T-cell (primary cell): ENCODE results near the gene ZNF502. TPM values are rescaled to one million over a fixed set of nuclear protein-coding genes. Genes with fewer than 3 reads are reported as not detected.
A peak's percentile ranks its signal among the peaks of the same experiment; 100 is the strongest.
"Not testable (repeated sequence)": the region's sequence is repeated elsewhere in the genome, so short reads cannot be mapped to it uniquely, and the experiment has no call there.

Experiments
- ATAC-seq, 4 experiments: fragments of 200-7000 bp in 3 of 4; fragments of 150-1000 bp in 1 of 4; cut with Tn5 transposase; replicated peaks in 1 of 4; 1 replicate in 3 of 4; 2 replicates in 1 of 4; pipeline ENCODE4 v1.10.0; 2021; ENCODE audit warnings: moderate library complexity in 3 of 4, mild to moderate bottlenecking in 2 of 4, moderate number of reproducible peaks in 1 of 4
- CTCF ChIA-PET, 2 donors: fragments of 300-600 bp; sonication (Branson Sonifier 250); formaldehyde crosslinking; loops; one replicate each; lab custom pipeline; 2022; ENCODE audit warnings: antibody characterized with exemption in 2 of 2; lab: Charles Lee
- POLR2A ChIA-PET, 2 donors: fragments of 300-600 bp; sonication (Branson Sonifier 250); formaldehyde crosslinking; loops; one replicate each; lab custom pipeline; 2022; ENCODE audit warnings: antibody characterized with exemption in 2 of 2; lab: Charles Lee
- DNase-seq, 35 experiments: peaks; one replicate each; pipeline versions ENCODE4 v3.0.0 to v3.0.0-alpha.2; 2013 to 2023
- H3K27ac ChIP-seq: one replicate; pipeline ENCODE4 v1.5.1; 2013; ENCODE audit warnings: low read length
- H3K27me3 ChIP-seq, 2 experiments: replicated peaks in 1 of 2; 1 replicate in 1 of 2; 2 replicates in 1 of 2; pipeline versions ENCODE4 v1.6.1 to v1.7.0; 2013; ENCODE audit warnings: low read length in 1 of 2, mixed read lengths in 1 of 2; ENCODE audit not compliant: control insufficient read depth in 2 of 2, insufficient read depth in 2 of 2; ENCODE audit errors: extremely low read depth in 1 of 2
- H3K36me3 ChIP-seq, 2 donors: 1 replicate in 1 of 2; 2 replicates in 1 of 2; pipeline versions ENCODE4 v1.6.1 to v1.7.0; 2013; ENCODE audit warnings: low read length in 1 of 2; ENCODE audit not compliant: control insufficient read depth in 2 of 2, insufficient read depth in 1 of 2; ENCODE audit errors: extremely low read depth in 1 of 2
- H3K4me1 ChIP-seq, 2 experiments: 1 replicate in 1 of 2; 2 replicates in 1 of 2; pipeline versions ENCODE4 v1.6.1 to v1.7.0; 2013; ENCODE audit warnings: low read length in 2 of 2, mixed read lengths in 1 of 2; ENCODE audit not compliant: insufficient read depth in 2 of 2, control insufficient read depth in 1 of 2; ENCODE audit errors: extremely low read depth in 1 of 2
- H3K4me3 ChIP-seq, 2 donors: 1 replicate in 1 of 2; 2 replicates in 1 of 2; pipeline versions ENCODE4 v1.5.1 to v1.7.0; 2013; ENCODE audit warnings: mild to moderate bottlenecking in 2 of 2, low read length in 1 of 2, moderate library complexity in 1 of 2; ENCODE audit not compliant: control insufficient read depth in 1 of 2; ENCODE audit errors: extremely low read depth in 1 of 2
- H3K9me3 ChIP-seq: 2 replicates; pipeline ENCODE4 v1.7.0; 2013
- H3K27ac Mint-ChIP-seq, 2 donors: one replicate each; pipeline ENCODE4 v1.8.0; 2020 to 2021; ENCODE audit warnings: mild to moderate bottlenecking in 2 of 2, mixed read lengths in 2 of 2
- H3K27me3 Mint-ChIP-seq, 2 donors: one replicate each; pipeline ENCODE4 v1.8.0; 2021 to 2022; ENCODE audit warnings: mixed read lengths in 2 of 2
- H3K36me3 Mint-ChIP-seq: one replicate; pipeline ENCODE4 v1.8.0; 2021; ENCODE audit warnings: mixed read lengths
- H3K4me1 Mint-ChIP-seq, 3 donors: one replicate each; pipeline ENCODE4 v1.8.0; 2020 to 2022; ENCODE audit warnings: mixed read lengths in 3 of 3, mild to moderate bottlenecking in 1 of 3
- H3K4me3 Mint-ChIP-seq, 3 donors: one replicate each; pipeline ENCODE4 v1.8.0; 2020 to 2022; ENCODE audit warnings: mild to moderate bottlenecking in 3 of 3, mixed read lengths in 3 of 3, moderate library complexity in 3 of 3
- H3K9me3 Mint-ChIP-seq, 3 donors: one replicate each; pipeline ENCODE4 v1.8.0; 2020 to 2022; ENCODE audit warnings: mixed read lengths in 3 of 3
- WGBS: methylation state at CpG from one replicate; pipeline ENCODE4 v1.1.5; 2013; ENCODE audit warnings: missing lambda C conversion rate; ENCODE audit not compliant: insufficient coverage; 5-methylcytosine and 5-hydroxymethylcytosine counted together
- total RNA-seq, 35 experiments: library from RNA in 6 of 35; stranded (reverse) in 6 of 35; fragments of 120-200 nt in 1 of 35; gene quantifications; one replicate each; pipeline versions ENCODE4 v1.2.1 to v1.2.4 and lab custom pipeline; 2013 to 2026

Gene ZNF502
- total RNA-seq (1 to 10 TPM; 1.9 to 4.6 (median 2.7) TPM), total RNA-seq (lab: John Stamatoyannopoulos, UW) (2.3 to 18.8 (median 6.2) reads per million in 29 experiments)
- 3.8 TPM for total RNA-seq (2013)

- CTCF ChIA-PET, result no interaction called here
- H3K27me3 Mint-ChIP-seq, result peaks cover 16 to 27% of the 10 kb centered on the region in 2 donors
- peaks cover 26 to 56% (median 27%) of the 10 kb centered on the region in 3 donors for H3K9me3 Mint-ChIP-seq
- H3K27ac Mint-ChIP-seq, result peak within 1 kb of the TSS; percentile 29 to 79
- ATAC-seq, result peak; percentile 65 to 92 (median 87)
- H3K4me3 Mint-ChIP-seq, result peak within 1 kb of the TSS; percentile 83 to 98 (median 89)
- Histone ChIP-seq H3K4me3 (peak within 1 kb of the TSS; percentile 61 to 95), H3K36me3 (no peaks in the 10 kb centered on the region), H3K4me1 (peaks cover 0 to 11% of the 10 kb centered on the region in 2 experiments), H3K27me3 (peaks cover 0 to 13% of the 10 kb centered on the region in 2 experiments), H3K27ac (peak within 1 kb of the TSS; percentile 11), H3K9me3 (peaks cover 7% of the 10 kb centered on the region)
- H3K36me3 Mint-ChIP-seq, result peaks cover 33% of the 10 kb centered on the region
- DNase-seq, result peak; percentile 7 to 73 (median 39)
- POLR2A ChIA-PET, result interaction anchor here in 1 of 2 donors (0.5 kb wide), 1 partner anchor 87 kb away, joined by 3 read pairs; no protein-coding TSS in a partner anchor
- WGBS, result 8% methylated on average over 36 of the region's 36 CpGs
- H3K4me1 Mint-ChIP-seq, result peaks cover 10 to 16% (median 12%) of the 10 kb centered on the region in 3 donors
Observed at GRCh38 chr3:44712455-44713075, at the start of gene ZNF502. TSS of gene ZNF502 (plus strand) at chr3:44712660. CDS start at chr3:44720262, 7,602 bp downstream.

GRCh38 chr3:44665173-44665572 is 47.3 kb upstream of the ZNF502 start:
- POLR2A ChIA-PET, result no interaction called here
- Mint-ChIP-seq H3K27ac (no peak overlapping the region), H3K9me3 (peaks cover 14 to 37% (median 32%) of the 10 kb centered on the region in 3 donors), H3K36me3 (peaks cover 18% of the 10 kb centered on the region), H3K27me3 (peaks cover 0 to 8% of the 10 kb centered on the region in 2 donors), H3K4me1 (no peaks in the 10 kb centered on the region), H3K4me3 (no peak overlapping the region)
- DNase-seq (no peak), ATAC-seq (no peak)
- Histone ChIP-seq H3K36me3 (peaks cover 0 to 3% of the 10 kb centered on the region in 2 donors), H3K27me3 (no peaks in the 10 kb centered on the region), H3K9me3 (no peaks in the 10 kb centered on the region), H3K4me3 (no peak overlapping the region), H3K4me1 (no peaks in the 10 kb centered on the region), H3K27ac (no peak overlapping the region)
- CTCF ChIA-PET, result no interaction called here
- 100% methylated on average over 1 of the region's 3 CpGs for WGBS

- Histone ChIP-seq H3K4me3 (no peak overlapping the region), H3K27me3 (peaks cover 0 to 3% of the 10 kb centered on the region in 2 experiments), H3K36me3 (no peaks in the 10 kb centered on the region), H3K27ac (no peak overlapping the region), H3K9me3 (no peaks in the 10 kb centered on the region), H3K4me1 (no peaks in the 10 kb centered on the region)
- DNase-seq (no peak), ATAC-seq (no peak)
- no peak overlapping the region for H3K4me3 Mint-ChIP-seq
- H3K36me3 Mint-ChIP-seq, result peaks cover 11% of the 10 kb centered on the region
- CTCF ChIA-PET, result no interaction called here
- no peak overlapping the region for H3K27ac Mint-ChIP-seq
- POLR2A ChIA-PET, result no interaction called here
- peaks cover 0 to 8% of the 10 kb centered on the region in 2 donors for H3K27me3 Mint-ChIP-seq
- WGBS, result 67% methylated on average over 1 of the region's 4 CpGs
- no peaks in the 10 kb centered on the region for H3K4me1 Mint-ChIP-seq
- peaks cover 14 to 30% (median 27%) of the 10 kb centered on the region in 3 donors for H3K9me3 Mint-ChIP-seq
Observed at GRCh38 chr3:44666346-44666745, 46.1 kb upstream of the ZNF502 start.

- Mint-ChIP-seq H3K4me1 (no peaks in the 10 kb centered on the region), H3K27ac (no peak overlapping the region), H3K4me3 (no peak overlapping the region), H3K36me3 (peaks cover 4% of the 10 kb centered on the region), H3K9me3 (peaks cover 21 to 32% (median 22%) of the 10 kb centered on the region in 3 donors), H3K27me3 (peaks cover 0 to 8% of the 10 kb centered on the region in 2 donors)
- H3K36me3 ChIP-seq, result no peaks in the 10 kb centered on the region
- no peaks in the 10 kb centered on the region for H3K4me1 ChIP-seq
- no peak overlapping the region for H3K4me3 ChIP-seq
- ATAC-seq, result no peak
- WGBS, result 96% methylated on average over 4 of the region's 6 CpGs
- no peak overlapping the region for H3K27ac ChIP-seq
- ChIA-PET POLR2A (no interaction called here), CTCF (no interaction called here)
- peaks cover 0 to 10% of the 10 kb centered on the region in 2 experiments for H3K27me3 ChIP-seq
- DNase-seq, result no peak
- no peaks in the 10 kb centered on the region for H3K9me3 ChIP-seq
Observed at GRCh38 chr3:44669760-44670159, 42.7 kb upstream of the ZNF502 start.

- H3K27me3 ChIP-seq, result peaks cover 0 to 10% of the 10 kb centered on the region in 2 experiments
- H3K4me3 ChIP-seq, H3K27me3 Mint-ChIP-seq, H3K36me3 Mint-ChIP-seq, CTCF ChIA-PET, H3K4me1 Mint-ChIP-seq, H3K27ac ChIP-seq, DNase-seq, POLR2A ChIA-PET, H3K4me3 Mint-ChIP-seq, H3K36me3 ChIP-seq, H3K27ac Mint-ChIP-seq, H3K4me1 ChIP-seq, ATAC-seq, H3K9me3 ChIP-seq: not testable (repeated sequence)
- 90% methylated on average over 2 of the region's 8 CpGs for WGBS
- H3K9me3 Mint-ChIP-seq, result peaks cover 9 to 22% (median 17%) of the 10 kb centered on the region in 3 donors
Observed at GRCh38 chr3:44673466-44673865, 39.0 kb upstream of the ZNF502 start.

- H3K36me3 Mint-ChIP-seq, result peaks cover 4% of the 10 kb centered on the region
- H3K27me3 Mint-ChIP-seq, result peaks cover 3% of the 10 kb centered on the region in 2 donors
- Histone ChIP-seq H3K27me3 (peaks cover 0 to 10% of the 10 kb centered on the region in 2 experiments), H3K4me3 (no peak overlapping the region), H3K27ac (no peak overlapping the region), H3K4me1 (no peaks in the 10 kb centered on the region), H3K36me3 (no peaks in the 10 kb centered on the region), H3K9me3 (no peaks in the 10 kb centered on the region)
- WGBS, result 33% methylated on average over 1 of the region's 2 CpGs
- H3K9me3 Mint-ChIP-seq, result peaks cover 9 to 22% (median 17%) of the 10 kb centered on the region in 3 donors
- no peaks in the 10 kb centered on the region for H3K4me1 Mint-ChIP-seq
- DNase-seq (no peak), ATAC-seq (no peak)
- ChIA-PET CTCF (no interaction called here), POLR2A (no interaction called here)
- no peak overlapping the region for H3K4me3 Mint-ChIP-seq
- no peak overlapping the region for H3K27ac Mint-ChIP-seq
Observed at GRCh38 chr3:44674211-44674610, 38.2 kb upstream of the ZNF502 start.
